ENCODE results near the gene RPTOR. TPM values are rescaled to one million over a fixed set of nuclear protein-coding genes. Genes with fewer than 3 reads are reported as not detected.

RPTOR gene
- total RNA-seq, 1 experiment from 2014 or later = 46.2 TPM

- CTCF ChIA-PET = no interaction called here
- H3K4me1 ChIP-seq (ENCODE audit: insufficient read depth, low read length) = no peaks in the 10 kb centered on the region
These were observed 227.0 kb downstream of the RPTOR start for GRCh38 chr17:80771612-80772005.

DNA sequence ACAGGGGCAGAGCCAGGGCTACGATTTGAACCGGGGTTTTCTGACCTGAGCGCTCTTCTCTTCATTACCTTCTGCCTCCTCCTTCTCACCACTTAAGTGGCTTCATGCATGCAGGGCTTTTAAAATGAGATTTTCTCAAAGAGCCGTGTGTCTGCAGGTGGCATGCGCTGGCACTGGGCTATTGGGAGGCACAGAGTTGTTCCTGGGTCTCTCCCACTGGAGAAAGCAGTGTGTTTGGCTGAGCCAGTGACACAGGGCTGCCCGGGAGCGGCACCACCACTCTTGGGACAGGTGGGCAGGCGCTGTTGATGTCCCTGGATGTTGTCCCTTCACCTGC lies 228.2 kb downstream of the RPTOR start:
- ChIA-PET CTCF (no interaction called here), POLR2A (ENCODE audit: unreplicated experiment) (no interaction called here)
- no peak overlapping the region for H3K27ac ChIP-seq (ENCODE audit: low read length)
- BruUV-seq (replicated peaks) = no TSS peak
- intact Hi-C loops (cut with micrococcal nuclease) = no loop called here
- H3K36me3 ChIP-seq (ENCODE audit: low read depth, low read length) = peaks cover 4% of the 10 kb centered on the region
- H3K79me2 ChIP-seq (ENCODE audit: low read length) = 0 out of 2 replicates have a peak, but pooled peaks cover 5% of the 10 kb centered on the region
- H4K20me1 ChIP-seq (ENCODE audit: low read length) = no peaks in the 10 kb centered on the region
- ATAC-seq = no peak
- no peak overlapping the region for H3K4me2 ChIP-seq (ENCODE audit: low read length)
- TF ChIP-seq EZH2 (IDR thresholded peaks at IDR 0.05; ENCODE audit: low read length, unreplicated experiment) = no peak
- no peak for TF ChIP-seq CTCF (conservative IDR thresholded peaks at IDR 0.05; ENCODE audit: low read depth, low read length)
- TF ChIP-seq EZH2phosphoT487 (IDR thresholded peaks at IDR 0.05; ENCODE audit: borderline replicate concordance, low read length) = no peak
- no peak overlapping the region for H3K4me3 ChIP-seq (ENCODE audit: low read length)
- no peak for DNase-seq
- no peaks in the 10 kb centered on the region for H3F3A ChIP-seq (ENCODE audit: low read length, unreplicated experiment)
- no peaks in the 10 kb centered on the region for H3K27me3 ChIP-seq (ENCODE audit: low read length)
- H3K9me2 ChIP-seq (replicated peaks; ENCODE audit: low read length) = no peaks in the 10 kb centered on the region
- H3K9ac ChIP-seq (ENCODE audit: low read length) = no peak overlapping the region
- no peak overlapping the region for H2AFZ ChIP-seq (ENCODE audit: low read length)
- no peaks in the 10 kb centered on the region for H3K4me1 ChIP-seq (ENCODE audit: insufficient read depth, low read length)
- no peaks in the 10 kb centered on the region for H3K9me3 ChIP-seq (ENCODE audit: low read length)

More at GRCh38 chr17:80771612-80772005, 227.0 kb downstream of the RPTOR start:
- H3K9me3 ChIP-seq (ENCODE audit: low read length) = no peaks in the 10 kb centered on the region
- H3K9me2 ChIP-seq (replicated peaks; ENCODE audit: low read length) = no peaks in the 10 kb centered on the region
- no peaks in the 10 kb centered on the region for H4K20me1 ChIP-seq (ENCODE audit: low read length)
- ATAC-seq (no peak), DNase-seq (no peak)
- H3K36me3 ChIP-seq (ENCODE audit: low read depth, low read length) = peaks cover 2% of the 10 kb centered on the region
- TF ChIP-seq EZH2 (IDR thresholded peaks at IDR 0.05; ENCODE audit: low read length, unreplicated experiment) (no peak), CTCF (conservative IDR thresholded peaks at IDR 0.05; ENCODE audit: low read depth, low read length) (no peak), EZH2phosphoT487 (IDR thresholded peaks at IDR 0.05; ENCODE audit: borderline replicate concordance, low read length) (no peak)
- no peak overlapping the region for H3K4me2 ChIP-seq (ENCODE audit: low read length)
- H3K27me3 ChIP-seq (ENCODE audit: low read length) = no peaks in the 10 kb centered on the region
- BruUV-seq (replicated peaks) = no TSS peak
- intact Hi-C loops (cut with micrococcal nuclease) = no loop called here
- no peak overlapping the region for H3K9ac ChIP-seq (ENCODE audit: low read length)
- H2AFZ ChIP-seq (ENCODE audit: low read length) = no peak overlapping the region
- H3K79me2 ChIP-seq (ENCODE audit: low read length) = 0 out of 2 replicates have a peak, but pooled peaks cover 5% of the 10 kb centered on the region
- POLR2A ChIA-PET (ENCODE audit: unreplicated experiment) = no interaction called here
- no peak overlapping the region for H3K4me3 ChIP-seq (ENCODE audit: low read length)
- H3F3A ChIP-seq (ENCODE audit: low read length, unreplicated experiment) = no peaks in the 10 kb centered on the region
- no peak overlapping the region for H3K27ac ChIP-seq (ENCODE audit: low read length)

DNA sequence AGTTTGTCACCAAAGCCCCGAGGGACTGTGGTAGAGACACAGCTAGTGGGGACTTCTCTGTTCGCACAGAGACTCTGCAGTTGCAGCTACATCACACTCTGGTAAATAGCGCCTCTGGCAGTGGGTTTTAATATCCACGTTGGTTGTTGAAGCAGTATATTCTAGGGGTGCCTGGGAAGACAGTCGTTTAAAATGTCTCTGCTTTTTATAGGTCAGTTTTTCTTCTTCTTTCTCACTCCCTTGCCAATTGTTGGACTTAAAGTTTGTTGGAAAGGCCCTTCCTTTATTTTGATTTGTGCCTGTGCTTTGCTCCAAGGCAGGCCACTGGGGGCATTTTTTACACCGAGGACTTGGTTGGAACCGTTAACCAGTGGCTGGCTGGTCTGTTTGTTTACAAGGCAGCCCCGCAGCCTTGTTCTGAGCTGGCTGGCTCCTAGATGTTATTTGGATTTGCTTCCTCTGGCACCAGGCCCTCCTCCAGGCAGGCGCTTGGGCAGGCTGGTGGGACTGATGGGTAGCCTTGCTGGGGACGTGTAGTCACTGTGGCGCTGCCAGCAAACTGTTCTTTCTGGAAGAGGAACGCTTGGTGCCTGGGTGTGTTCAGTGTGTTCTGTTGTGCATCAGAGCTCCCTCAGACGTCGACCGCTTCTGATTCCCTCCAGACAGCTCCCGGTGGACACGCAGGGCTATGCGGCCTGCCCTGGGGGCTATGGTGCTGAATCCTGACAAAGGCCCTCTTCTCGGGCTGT lies 228.8 kb downstream of the RPTOR start:
- no peaks in the 10 kb centered on the region for H3K4me1 ChIP-seq (ENCODE audit: insufficient read depth, low read length)
- ChIA-PET CTCF (interaction anchor here (0.5 kb wide), 1 partner anchor 160 kb away, joined by 4 read pairs; no protein-coding TSS in a partner anchor), POLR2A (ENCODE audit: unreplicated experiment) (no interaction called here)
- peaks cover 4% of the 10 kb centered on the region for H3K36me3 ChIP-seq (ENCODE audit: low read depth, low read length)
- no peaks in the 10 kb centered on the region for H4K20me1 ChIP-seq (ENCODE audit: low read length)
- no peak overlapping the region for H2AFZ ChIP-seq (ENCODE audit: low read length)
- TF ChIP-seq EZH2phosphoT487 (IDR thresholded peaks at IDR 0.05; ENCODE audit: borderline replicate concordance, low read length) = no peak
- TF ChIP-seq CTCF (conservative IDR thresholded peaks at IDR 0.05; ENCODE audit: low read depth, low read length) = no peak
- TF ChIP-seq EZH2 (IDR thresholded peaks at IDR 0.05; ENCODE audit: low read length, unreplicated experiment) = no peak
- no peaks in the 10 kb centered on the region for H3F3A ChIP-seq (ENCODE audit: low read length, unreplicated experiment)
- no peak overlapping the region for H3K27ac ChIP-seq (ENCODE audit: low read length)
- no peak overlapping the region for H3K4me3 ChIP-seq (ENCODE audit: low read length)
- no peak overlapping the region for H3K9ac ChIP-seq (ENCODE audit: low read length)
- DNase-seq (no peak), ATAC-seq (peak; percentile 48; the same call in 1 of the 2 replicates)
- no peaks in the 10 kb centered on the region for H3K9me3 ChIP-seq (ENCODE audit: low read length)
- no TSS peak for BruUV-seq (replicated peaks)
- H3K4me2 ChIP-seq (ENCODE audit: low read length) = no peak overlapping the region
- no peaks in the 10 kb centered on the region for H3K9me2 ChIP-seq (replicated peaks; ENCODE audit: low read length)
- 0 out of 2 replicates have a peak, but pooled peaks cover 5% of the 10 kb centered on the region for H3K79me2 ChIP-seq (ENCODE audit: low read length)
- H3K27me3 ChIP-seq (ENCODE audit: low read length) = no peaks in the 10 kb centered on the region
- intact Hi-C loops (cut with micrococcal nuclease) = no loop called here
